Measurements from ENCODE around the gene HOMER2. TPM values are rescaled to one million over a fixed set of nuclear protein-coding genes. Genes with fewer than 3 reads are reported as not detected.

HOMER2 gene
- total RNA-seq, 2 donors from 2014 or later, result 1.8 to 4.9 TPM

- no peak for DNase-seq (ENCODE audit: low spot score)
- no peaks in the 10 kb centered on the region for H3K9me3 ChIP-seq
- H3K36me3 ChIP-seq, result peaks cover 10% of the 10 kb centered on the region
- H3K4me1 ChIP-seq (ENCODE audit: control insufficient read depth in 1 of 2, low read depth in 2 of 2), result peaks cover 21 to 30% of the 10 kb centered on the region in 2 donors
- no peak overlapping the region for H3K4me3 ChIP-seq
- H3K27me3 ChIP-seq (replicated peaks; ENCODE audit: insufficient read depth), result no peaks in the 10 kb centered on the region
- no peak for TF ChIP-seq CTCF (IDR thresholded peaks at IDR 0.05)
- no peak for ATAC-seq (ENCODE audit: insufficient number of reproducible peaks, low FRiP score, low read depth)
- H3K27ac ChIP-seq, result no peak overlapping the region
These were observed 139.5 kb downstream of the HOMER2 start for GRCh38 chr15:82812994-82813393.

- Histone ChIP-seq H3K27me3 (replicated peaks; ENCODE audit: insufficient read depth) (no peaks in the 10 kb centered on the region), H3K9me3 (no peaks in the 10 kb centered on the region), H3K27ac (peak overlapping the region; percentile 99), H3K4me1 (ENCODE audit: control insufficient read depth in 1 of 2, low read depth in 2 of 2) (peaks cover 21 to 30% of the 10 kb centered on the region in 2 donors), H3K4me3 (peak overlapping the region; percentile 98), H3K36me3 (peaks cover 6% of the 10 kb centered on the region)
- TF ChIP-seq CTCF (IDR thresholded peaks at IDR 0.05), result no peak
- no peak for ATAC-seq (ENCODE audit: insufficient number of reproducible peaks, low FRiP score, low read depth)
- no peak for DNase-seq (ENCODE audit: low spot score)
These were observed 141.6 kb downstream of the HOMER2 start for GRCh38 chr15:82810890-82811426.

- ATAC-seq (ENCODE audit: insufficient number of reproducible peaks, low FRiP score, low read depth) (peak; percentile 48), DNase-seq (ENCODE audit: low spot score) (no peak)
- Histone ChIP-seq H3K36me3 (no peaks in the 10 kb centered on the region), H3K27ac (peak overlapping the region; percentile 99), H3K4me3 (peak overlapping the region; percentile 98), H3K9me3 (no peaks in the 10 kb centered on the region), H3K27me3 (replicated peaks; ENCODE audit: insufficient read depth) (no peaks in the 10 kb centered on the region), H3K4me1 (ENCODE audit: control insufficient read depth in 1 of 2, low read depth in 2 of 2) (peaks cover 21 to 27% of the 10 kb centered on the region in 2 donors)
- no peak for TF ChIP-seq CTCF (IDR thresholded peaks at IDR 0.05)
These were observed 142.2 kb downstream of the HOMER2 start for GRCh38 chr15:82810061-82810889.

- Histone ChIP-seq H3K36me3 (no peaks in the 10 kb centered on the region), H3K4me3 (peak within 1 kb of the TSS; percentile 98), H3K9me3 (no peaks in the 10 kb centered on the region), H3K27ac (peak within 1 kb of the TSS; percentile 99), H3K4me1 (ENCODE audit: control insufficient read depth in 1 of 2, low read depth in 2 of 2) (peaks cover 21 to 25% of the 10 kb centered on the region in 2 donors), H3K27me3 (replicated peaks; ENCODE audit: insufficient read depth) (no peaks in the 10 kb centered on the region)
- ATAC-seq (ENCODE audit: insufficient number of reproducible peaks, low FRiP score, low read depth) (peak; percentile 99), DNase-seq (ENCODE audit: low spot score) (peak; percentile 98)
- no peak for TF ChIP-seq CTCF (IDR thresholded peaks at IDR 0.05)
These were observed 143.0 kb downstream of the HOMER2 start, which contains the start of gene WHAMM for GRCh38 chr15:82809308-82810060. WHAMM (plus strand) TSS chr15:82809628; CDS start chr15:82809727, 99 bp downstream.

GRCh38 chr15:82808634-82809041 lies 143.9 kb downstream of the HOMER2 start:
- Histone ChIP-seq H3K27ac (peak overlapping the region; percentile 62 to 99), H3K4me3 (peak overlapping the region; percentile 98), H3K27me3 (replicated peaks; ENCODE audit: insufficient read depth) (no peaks in the 10 kb centered on the region), H3K9me3 (no peaks in the 10 kb centered on the region), H3K4me1 (ENCODE audit: control insufficient read depth in 1 of 2, low read depth in 2 of 2) (peaks cover 21 to 25% of the 10 kb centered on the region in 2 donors), H3K36me3 (no peaks in the 10 kb centered on the region)
- no peak for DNase-seq (ENCODE audit: low spot score)
- TF ChIP-seq CTCF (IDR thresholded peaks at IDR 0.05), result no peak
- ATAC-seq (ENCODE audit: insufficient number of reproducible peaks, low FRiP score, low read depth), result no peak
